Measurements from ENCODE around the gene TMEM181. TPM values are rescaled to one million over a fixed set of nuclear protein-coding genes. Genes with fewer than 3 reads are reported as not detected.
A peak's percentile ranks its signal among the peaks of the same experiment; 100 is the strongest.

The TMEM181 gene
- total and polyA plus RNA-seq, 2 of the 13 experiments (the other 11 are each of a cell fraction or from before 2014, with no cell fraction given), result 59.1 to 108 TPM

DNA sequence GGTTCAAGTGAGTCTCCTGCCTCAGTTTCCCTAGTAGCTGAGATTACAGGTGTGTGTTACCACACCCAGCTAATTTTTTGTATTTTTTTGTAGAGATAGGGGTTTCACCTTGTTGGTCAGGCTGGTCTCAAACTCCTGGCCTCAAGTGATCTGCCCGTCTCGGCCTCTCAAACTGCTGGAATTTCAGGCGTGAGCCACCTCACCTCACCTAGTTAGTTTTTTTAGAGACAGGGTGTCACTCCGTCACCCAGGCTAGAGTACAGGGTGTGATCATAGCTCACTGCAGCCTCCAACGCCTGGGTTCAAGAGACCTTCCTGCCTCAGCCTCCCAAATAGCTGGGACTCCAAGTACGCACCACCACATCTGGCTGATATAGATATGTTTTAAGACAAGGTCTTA lies 112.8 kb downstream of the TMEM181 start:
- Histone ChIP-seq H3K9me3 (ENCODE audit: low read length) (no peaks in the 10 kb centered on the region), H3K4me1 (ENCODE audit: insufficient read depth, low read length) (no peaks in the 10 kb centered on the region), H3K36me3 (replicated peaks in 1 of 2; ENCODE audit: control insufficient read depth in 1 of 2, insufficient read depth in 2 of 2, low read length in 2 of 2) (no peaks in the 10 kb centered on the region), H3K4me2 (ENCODE audit: low read depth, low read length) (no peak overlapping the region), H3K4me3 (replicated peaks in 1 of 3; ENCODE audit: insufficient read depth in 1 of 3, low read depth in 2 of 3, low read length in 3 of 3) (no peak overlapping the region), H3K27me3 (ENCODE audit: control insufficient read depth in 1 of 2, insufficient read depth in 2 of 2, low read length in 2 of 2) (peaks cover 4 to 29% of the 10 kb centered on the region in 2 experiments; a peak in 3 of 5 replicates), H2AFZ (ENCODE audit: low read length) (no peak overlapping the region), H4K20me1 (ENCODE audit: insufficient read depth, low read length) (no peaks in the 10 kb centered on the region), H3K27ac (ENCODE audit: extremely low read length, insufficient read depth, low read length) (no peak overlapping the region), H3K79me2 (ENCODE audit: insufficient read depth, low read length) (no peaks in the 10 kb centered on the region), H3K9ac (ENCODE audit: insufficient read depth, low read depth, low read length) (no peak overlapping the region)
- ChIA-PET POLR2A (no interaction called here), CTCF (ENCODE audit: low intra/inter-chr PET ratio, low total read pairs) (no interaction called here)
- no peak for TF ChIP-seq ZNF879 (CRISPR knock-in tag; IDR thresholded peaks at IDR 0.05)
- DNase-seq (ENCODE audit: low spot score) (no peak), FAIRE-seq (no peak), ATAC-seq (no peak)
- in situ Hi-C loops (cut with HindIII; ENCODE audit: extremely low pct_ligation_motif_present, low pct_unique_long_range_greater_than_20kb) (no loop called here), intact Hi-C loops (cut with micrococcal nuclease; ENCODE audit: unreplicated experiment) (no loop called here)
- 72% methylated on average over 6 of the region's 6 CpGs for WGBS (ENCODE audit: low lambda C conversion rate)
- no TSS peak for BruUV-seq (replicated peaks)

DNA sequence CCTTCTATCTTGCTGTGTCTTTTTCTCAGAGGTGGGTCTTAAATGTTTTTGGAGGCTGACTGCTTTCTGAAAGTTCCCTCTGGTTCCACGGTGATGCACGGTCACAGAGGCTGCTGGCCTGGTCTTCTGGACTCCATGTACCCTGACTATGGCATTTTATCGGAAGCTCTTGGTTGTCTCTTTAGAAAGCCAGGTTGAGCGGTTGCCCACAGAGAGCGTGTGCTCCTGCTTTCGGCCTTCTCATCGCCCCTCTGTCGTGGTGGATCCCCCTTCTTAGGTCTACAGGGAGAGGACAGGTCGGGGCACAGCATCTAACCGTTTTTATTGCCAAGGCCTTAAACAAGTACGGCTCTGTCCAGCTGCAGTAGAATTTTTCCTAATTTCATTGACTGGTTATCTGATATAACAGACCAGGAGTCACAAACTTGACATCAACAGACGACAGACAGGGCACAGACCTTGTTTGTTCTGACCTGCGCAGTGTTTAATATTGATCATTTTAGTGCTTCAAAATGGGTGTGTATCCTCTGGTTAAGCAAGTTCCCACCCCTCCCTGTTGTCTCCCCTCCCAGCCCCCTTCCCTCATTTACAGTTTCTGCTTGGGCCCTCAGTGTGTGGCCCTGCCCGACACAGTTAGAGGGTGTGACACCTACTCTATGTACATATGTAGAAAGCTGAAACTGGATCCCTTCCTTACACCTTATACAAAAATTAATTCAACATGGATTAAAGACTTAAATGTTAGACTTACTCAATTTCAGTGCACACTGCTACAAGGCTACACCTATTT lies 114.6 kb downstream of the TMEM181 start:
- Histone ChIP-seq H3K4me3 (replicated peaks in 1 of 3; ENCODE audit: insufficient read depth in 1 of 3, low read depth in 2 of 3, low read length in 3 of 3) (no peak overlapping the region), H3K4me2 (ENCODE audit: low read depth, low read length) (no peak overlapping the region), H3K9ac (ENCODE audit: insufficient read depth, low read depth, low read length) (no peak overlapping the region), H3K27ac (ENCODE audit: extremely low read length, insufficient read depth, low read length) (no peak overlapping the region), H3K36me3 (replicated peaks in 1 of 2; ENCODE audit: control insufficient read depth in 1 of 2, insufficient read depth in 2 of 2, low read length in 2 of 2) (no peaks in the 10 kb centered on the region), H2AFZ (ENCODE audit: low read length) (no peak overlapping the region), H4K20me1 (ENCODE audit: insufficient read depth, low read length) (no peaks in the 10 kb centered on the region), H3K79me2 (ENCODE audit: insufficient read depth, low read length) (no peaks in the 10 kb centered on the region), H3K4me1 (ENCODE audit: insufficient read depth, low read length) (no peaks in the 10 kb centered on the region), H3K9me3 (ENCODE audit: low read length) (no peaks in the 10 kb centered on the region), H3K27me3 (ENCODE audit: control insufficient read depth in 1 of 2, insufficient read depth in 2 of 2, low read length in 2 of 2) (peaks cover 0 to 16% of the 10 kb centered on the region in 2 experiments; a peak in 2 of 5 replicates)
- in situ Hi-C loops (cut with HindIII; ENCODE audit: extremely low pct_ligation_motif_present, low pct_unique_long_range_greater_than_20kb) (no loop called here), intact Hi-C loops (cut with micrococcal nuclease; ENCODE audit: unreplicated experiment) (no loop called here)
- no TSS peak for BruUV-seq (replicated peaks)
- ATAC-seq, result peak; percentile 33; the same call in 2 of the 3 replicates
- no peak for FAIRE-seq
- no peak for DNase-seq (ENCODE audit: low spot score)
- 51% methylated on average over 14 of the region's 14 CpGs for WGBS (ENCODE audit: low lambda C conversion rate)
- POLR2A ChIA-PET, result no interaction called here
- CTCF ChIA-PET (ENCODE audit: low intra/inter-chr PET ratio, low total read pairs), result no interaction called here
- TF ChIP-seq ZNF709 (CRISPR knock-in tag; IDR thresholded peaks at IDR 0.05) (no peak), RFX1 (IDR thresholded peaks at IDR 0.05) (no peak), ZNF407 (CRISPR knock-in tag; IDR thresholded peaks at IDR 0.05; ENCODE audit: not compliant biosample characterization) (no peak), FOXC1 (CRISPR knock-in tag; IDR thresholded peaks at IDR 0.05; ENCODE audit: borderline replicate concordance) (no peak), ZBTB33 (CRISPR knock-in tag; IDR thresholded peaks at IDR 0.05) (no peak), ZNF333 (CRISPR knock-in tag; IDR thresholded peaks at IDR 0.05; ENCODE audit: borderline replicate concordance) (no peak)

Data from HepG2 (cell line).